DND-41 (cell line): ENCODE measurements around the gene LHX3.

ENCODE experiments used
- CTCF ChIP-seq: IDR thresholded peaks from 2 replicates; pipeline ENCODE4 v1.5.1; 2012; ENCODE audit warnings: borderline replicate concordance, low read length, moderate library complexity, mild to moderate bottlenecking; ENCODE audit not compliant: poor library complexity, severe bottlenecking; ENCODE audit errors: extremely low read depth
- EZH2 ChIP-seq: IDR thresholded peaks from 3 replicates; pipeline ENCODE4 v1.6.1; 2012; ENCODE audit warnings: borderline replicate concordance, low read depth, mild to moderate bottlenecking, moderate library complexity, low read length, inconsistent platforms; ENCODE audit not compliant: severe bottlenecking

GRCh38 chr9:136190237-136190601 lies 14.7 kb downstream of the LHX3 start:
- TF ChIP-seq EZH2 (no peak), CTCF (no peak)
